C4-2B (cell line): ENCODE measurements around the gene PEAR1.

Experiments
- H3K27ac ChIP-seq: fragments of 450-650 bp; 2 replicates; pipeline ENCODE4 v1.5.1; 2017
- CTCF ChIP-seq: fragments of 450-650 bp; conservative IDR thresholded peaks from 2 replicates; pipeline ENCODE4 v1.5.1; 2017; ENCODE audit warnings: mild to moderate bottlenecking
- ZFX ChIP-seq: fragments of 450-650 bp; IDR thresholded peaks from 2 replicates; pipeline ENCODE4 v1.6.1; 2017

The PEAR1 gene

GRCh38 chr1:156892190-156893047 is 1.1 kb upstream of the PEAR1 start:
- no peak for TF ChIP-seq ZFX
- peak; percentile 90 for TF ChIP-seq CTCF
- no peak overlapping the region for H3K27ac ChIP-seq

- H3K27ac ChIP-seq, result no peak overlapping the region
- no peak for TF ChIP-seq CTCF
- TF ChIP-seq ZFX, result no peak
Measured at GRCh38 chr1:156894001-156894400, 483 bp downstream of the PEAR1 start.

GRCh38 chr1:156894711-156895454 is 1.4 kb downstream of the PEAR1 start:
- TF ChIP-seq CTCF (no peak), ZFX (no peak)
- no peak overlapping the region for H3K27ac ChIP-seq

GRCh38 chr1:156895455-156895812 is 1.9 kb downstream of the PEAR1 start:
- no peak overlapping the region for H3K27ac ChIP-seq
- TF ChIP-seq ZFX, result no peak
- no peak for TF ChIP-seq CTCF

- H3K27ac ChIP-seq, result no peak overlapping the region
- TF ChIP-seq CTCF (no peak), ZFX (no peak)
Measured at GRCh38 chr1:156895927-156896326, 2.4 kb downstream of the PEAR1 start.

- no peak overlapping the region for H3K27ac ChIP-seq
- TF ChIP-seq ZFX, result no peak
- no peak for TF ChIP-seq CTCF
Measured at GRCh38 chr1:156896490-156897033, 3.0 kb downstream of the PEAR1 start.
